GM18870 (cell line): ENCODE data around the gene KIAA0930.
"Not testable (repeated sequence)": the region's sequence is repeated elsewhere in the genome, so short reads cannot be mapped to it uniquely, and the experiment has no call there.

ENCODE experiments used
- ATAC-seq: cut with Tn5 transposase; IDR thresholded peaks from one replicate; pipeline ENCODE4 v1.9.1; 2021; ENCODE audit warnings: moderate library complexity; ENCODE audit not compliant: unreplicated experiment

KIAA0930 gene

GRCh38 chr22:45240810-45241631 lies at the start of gene KIAA0930:
KIAA0930 (minus strand) TSS chr22:45240894; CDS start chr22:45240703, 191 bp downstream.
- no peak for ATAC-seq

GRCh38 chr22:45286854-45287551 lies 46.3 kb upstream of the KIAA0930 start:
- ATAC-seq, result no peak

DNA sequence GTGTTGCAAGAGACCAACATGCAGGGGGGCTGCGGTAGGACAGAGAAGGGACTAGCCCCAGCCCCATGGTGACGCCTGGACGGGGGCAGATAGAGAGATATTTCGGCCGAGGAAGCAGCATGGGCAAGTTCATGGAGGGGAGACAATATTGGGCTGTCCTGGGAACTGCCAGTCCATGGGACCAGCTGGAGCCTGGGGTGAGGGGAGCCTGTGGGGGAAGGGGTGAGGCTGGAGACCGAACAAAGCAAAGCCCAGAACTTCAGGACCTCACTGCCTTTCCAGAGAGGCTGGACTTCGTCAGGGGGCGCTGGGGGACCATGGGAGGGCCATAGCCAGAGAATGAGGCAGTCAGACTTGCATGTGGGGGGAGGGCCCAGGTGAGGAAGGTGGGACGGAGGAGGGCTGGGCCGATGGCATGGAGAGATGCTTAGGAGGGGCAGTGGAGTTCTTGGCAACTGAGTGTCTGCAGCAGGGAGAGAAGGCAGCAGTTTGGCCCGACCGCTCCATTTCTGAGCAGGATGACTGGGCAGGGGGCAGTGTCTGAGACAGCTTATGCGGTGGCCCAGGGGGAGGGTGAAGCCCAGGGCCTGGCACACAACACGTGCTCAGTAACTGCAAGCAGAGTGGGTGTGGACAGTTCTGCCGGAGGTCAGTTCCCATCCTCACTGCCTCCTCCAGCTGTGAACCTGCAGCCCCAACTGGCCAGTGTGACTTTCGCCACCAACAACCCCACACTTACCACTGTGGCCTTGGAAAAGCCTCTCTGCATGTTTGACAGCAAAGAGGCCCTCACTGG lies 44.8 kb upstream of the KIAA0930 start:
- ATAC-seq, result no peak

DNA sequence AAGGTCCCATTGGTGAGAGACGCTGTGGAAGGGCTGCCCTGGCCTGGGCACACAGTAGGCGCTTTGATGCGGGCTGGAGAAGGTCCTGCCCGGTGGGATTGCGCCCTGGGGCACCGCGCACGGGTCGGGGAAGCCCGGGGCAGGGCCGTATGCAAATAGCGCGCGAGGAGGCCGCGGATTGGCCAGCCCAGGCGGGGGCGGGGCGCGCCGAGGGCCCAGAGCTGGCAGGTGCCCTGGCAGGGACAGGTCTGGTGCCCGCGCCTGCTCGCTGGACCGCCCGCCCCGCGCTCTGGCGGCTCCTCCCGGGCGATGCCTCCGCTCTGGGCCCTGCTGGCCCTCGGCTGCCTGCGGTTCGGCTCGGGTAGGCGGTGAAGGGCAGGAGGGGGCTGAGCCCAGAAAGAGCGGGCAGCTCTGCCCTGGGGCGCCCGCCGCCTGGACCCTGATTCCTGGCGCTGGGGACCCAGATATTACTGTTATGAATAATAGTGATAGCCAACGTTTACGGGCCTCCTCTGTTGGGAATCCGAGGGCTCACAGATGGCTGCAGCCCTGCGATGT lies 44.1 kb upstream of the KIAA0930 start, which contains the start of gene UPK3A:
Gene UPK3A (plus strand): TSS at position 245 of the 558 bp plus-strand sequence. CDS start 65 bp downstream, at position 310.
- no peak for ATAC-seq

DNA sequence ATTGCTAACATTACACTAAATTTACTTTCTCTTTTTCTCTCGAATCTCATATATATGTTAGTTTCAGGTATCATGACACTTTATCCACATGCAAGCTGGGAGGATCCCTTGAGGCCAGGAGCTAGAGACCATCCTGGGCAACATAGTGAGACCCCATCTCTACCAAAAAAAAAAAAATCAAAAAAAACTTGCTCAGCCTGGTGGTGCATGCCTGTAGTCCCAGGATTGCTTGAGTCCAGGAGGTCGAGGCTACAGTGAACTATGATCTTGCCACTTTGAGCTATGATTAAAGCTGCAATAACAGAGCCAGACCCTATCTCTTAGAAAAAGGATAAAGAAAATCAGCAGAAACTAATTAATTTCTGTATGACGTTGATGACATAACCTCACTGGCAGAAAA lies 40.3 kb upstream of the KIAA0930 start:
- no peak for ATAC-seq

DNA sequence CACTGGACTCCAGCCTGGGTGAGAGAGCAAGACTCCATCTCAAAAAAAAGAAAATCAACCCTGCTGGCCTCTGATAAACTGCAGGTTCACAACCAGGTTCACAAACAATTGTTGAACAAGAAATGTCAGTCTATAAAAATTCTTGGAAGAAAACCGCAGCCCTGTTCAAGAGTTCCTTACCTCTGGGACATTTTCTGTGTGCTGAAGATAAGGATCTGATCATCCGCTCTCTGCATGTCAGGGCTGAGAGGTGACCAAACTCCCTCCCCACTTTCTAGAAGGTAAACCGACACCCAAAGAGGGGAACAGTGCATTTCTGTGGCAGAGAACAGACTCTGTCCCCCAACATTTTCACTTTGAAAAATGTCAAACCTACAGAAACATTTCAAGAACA lies 39.9 kb upstream of the KIAA0930 start:
- ATAC-seq, result no peak

DNA sequence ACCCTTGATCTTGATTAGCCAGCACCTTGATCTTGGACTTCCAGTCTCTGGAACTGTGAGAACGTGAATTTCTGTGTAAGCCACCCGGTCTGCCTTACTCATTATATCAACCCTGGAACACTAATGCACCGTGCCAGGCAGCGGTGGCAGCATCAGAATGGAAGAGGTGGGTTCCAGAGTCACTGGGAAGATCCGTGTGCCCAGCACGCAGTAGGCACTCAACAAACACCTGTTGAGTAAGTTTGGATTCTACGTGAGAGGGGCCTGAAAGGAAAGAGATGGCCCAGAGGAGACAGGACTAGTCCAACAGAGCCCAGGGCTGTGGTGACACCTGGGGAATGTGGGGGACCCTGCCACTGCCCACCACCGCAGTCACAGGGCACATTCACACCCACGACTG lies 37.4 kb upstream of the KIAA0930 start:
- ATAC-seq, result no peak

- ATAC-seq, result not testable (repeated sequence)
Measured at GRCh38 chr22:45277720-45278119, 37.0 kb upstream of the KIAA0930 start.

DNA sequence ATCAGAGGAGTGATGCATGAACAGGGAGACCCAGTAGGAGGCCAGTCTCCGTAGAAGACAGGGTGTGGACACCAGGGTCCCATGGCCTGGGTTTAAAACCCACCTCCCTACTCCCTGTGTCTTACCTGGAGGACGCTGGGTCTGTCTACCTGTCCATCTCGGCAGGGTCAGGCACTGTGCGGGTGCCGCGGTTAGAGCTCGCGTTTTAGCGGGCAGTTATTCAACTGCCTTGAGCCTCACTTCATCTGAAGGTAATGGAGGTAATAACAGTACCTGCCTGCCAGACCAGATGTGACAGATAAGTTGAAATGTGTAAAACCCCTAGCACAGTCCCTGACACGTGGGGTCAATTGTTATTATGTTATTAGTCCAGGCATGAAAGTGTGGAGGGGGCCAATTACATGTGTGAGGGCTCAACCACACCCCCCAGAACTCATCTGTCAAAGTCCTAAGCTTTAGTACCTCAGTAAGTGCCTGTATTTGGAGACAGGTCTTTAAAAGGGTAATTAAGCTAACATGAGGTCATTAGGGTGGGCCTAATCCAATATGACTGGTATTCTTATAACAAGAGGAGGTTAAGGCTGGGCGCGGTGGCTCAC lies 35.9 kb upstream of the KIAA0930 start:
- ATAC-seq, result no peak

DNA sequence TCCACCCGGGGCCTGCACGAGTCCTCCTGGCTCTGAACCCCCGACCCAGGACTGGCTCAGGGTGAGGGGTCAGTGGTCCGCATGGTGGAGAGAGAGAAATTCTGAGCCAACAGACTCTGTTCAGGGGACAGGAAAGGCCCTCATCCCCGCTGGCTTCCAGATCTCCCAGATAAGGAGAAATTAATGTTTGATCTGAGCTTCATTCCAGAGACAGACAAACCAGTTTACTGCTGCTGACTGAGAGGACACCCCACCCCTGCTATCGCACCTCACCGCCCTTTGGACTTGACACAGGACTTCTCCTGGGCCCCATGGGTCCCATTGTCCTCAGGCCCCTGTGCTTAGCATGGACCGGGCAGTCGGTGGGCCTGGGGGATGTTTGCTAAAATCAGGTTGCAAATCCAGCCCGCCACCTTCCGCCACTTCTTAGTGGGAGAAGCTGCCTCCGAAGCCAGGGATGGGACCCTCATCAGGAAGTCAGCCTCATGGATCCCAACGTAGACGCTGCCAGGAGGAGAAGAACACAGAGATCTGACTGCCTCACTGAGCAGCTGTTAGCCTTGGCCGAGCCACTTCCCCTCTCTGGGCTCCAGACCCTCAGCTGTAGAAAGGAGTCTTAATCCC lies 32.9 kb upstream of the KIAA0930 start:
- no peak for ATAC-seq

- no peak for ATAC-seq
Measured at GRCh38 chr22:45272498-45272897, 31.8 kb upstream of the KIAA0930 start.

- no peak for ATAC-seq
Measured at GRCh38 chr22:45271667-45272201, 31.0 kb upstream of the KIAA0930 start.

- no peak for ATAC-seq
Measured at GRCh38 chr22:45270095-45271020, 29.7 kb upstream of the KIAA0930 start.

- ATAC-seq, result no peak
Measured at GRCh38 chr22:45268958-45269844, 28.5 kb upstream of the KIAA0930 start.

- no peak for ATAC-seq
Measured at GRCh38 chr22:45268167-45268957, 27.7 kb upstream of the KIAA0930 start.

DNA sequence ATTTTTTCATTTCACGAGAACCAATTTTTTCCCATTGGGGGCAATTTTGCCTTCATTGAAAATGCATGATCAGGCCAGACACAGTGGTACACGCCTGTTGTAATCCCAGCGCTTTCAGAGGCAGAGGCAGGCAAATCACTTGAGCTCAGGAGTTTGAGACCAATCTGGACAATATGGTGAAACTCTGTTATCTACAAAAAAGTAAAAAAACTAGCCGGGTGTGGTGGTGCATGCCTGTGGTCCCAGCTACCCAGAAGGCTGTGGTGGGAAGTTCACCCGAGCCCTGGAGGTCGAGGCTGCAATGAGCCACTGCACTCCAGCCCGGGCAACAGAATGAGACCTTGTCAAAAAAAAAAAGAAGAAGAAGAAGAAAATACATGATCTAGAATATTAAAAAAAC lies 24.8 kb upstream of the KIAA0930 start:
- ATAC-seq, result no peak
